Measurements from ENCODE around the gene SP3.

DNA sequence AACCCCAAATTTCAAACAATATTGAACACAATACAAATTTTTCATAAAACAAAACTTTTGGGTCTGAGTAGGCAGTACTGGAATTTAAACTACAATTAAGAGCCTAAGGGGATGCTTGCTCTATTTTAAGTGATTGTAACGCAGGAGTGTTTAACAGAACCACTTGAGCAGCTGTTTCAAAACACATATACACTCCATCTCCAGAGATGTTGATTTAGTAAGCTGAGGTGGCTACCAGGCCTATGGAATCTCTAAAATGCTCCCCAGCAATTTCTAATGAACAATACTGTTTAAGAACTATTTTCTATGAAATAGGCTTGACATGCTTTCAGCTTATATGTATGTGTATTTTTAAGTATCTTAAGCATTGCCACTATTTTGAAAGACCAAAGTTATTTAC, 58.5 kb downstream of the SP3 start:
- TF ChIP-seq, protein P1, sequence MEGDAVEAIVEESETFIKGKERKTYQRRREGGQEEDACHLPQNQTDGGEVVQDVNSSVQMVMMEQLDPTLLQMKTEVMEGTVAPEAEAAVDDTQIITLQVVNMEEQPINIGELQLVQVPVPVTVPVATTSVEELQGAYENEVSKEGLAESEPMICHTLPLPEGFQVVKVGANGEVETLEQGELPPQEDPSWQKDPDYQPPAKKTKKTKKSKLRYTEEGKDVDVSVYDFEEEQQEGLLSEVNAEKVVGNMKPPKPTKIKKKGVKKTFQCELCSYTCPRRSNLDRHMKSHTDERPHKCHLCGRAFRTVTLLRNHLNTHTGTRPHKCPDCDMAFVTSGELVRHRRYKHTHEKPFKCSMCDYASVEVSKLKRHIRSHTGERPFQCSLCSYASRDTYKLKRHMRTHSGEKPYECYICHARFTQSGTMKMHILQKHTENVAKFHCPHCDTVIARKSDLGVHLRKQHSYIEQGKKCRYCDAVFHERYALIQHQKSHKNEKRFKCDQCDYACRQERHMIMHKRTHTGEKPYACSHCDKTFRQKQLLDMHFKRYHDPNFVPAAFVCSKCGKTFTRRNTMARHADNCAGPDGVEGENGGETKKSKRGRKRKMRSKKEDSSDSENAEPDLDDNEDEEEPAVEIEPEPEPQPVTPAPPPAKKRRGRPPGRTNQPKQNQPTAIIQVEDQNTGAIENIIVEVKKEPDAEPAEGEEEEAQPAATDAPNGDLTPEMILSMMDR (IDR thresholded peaks at IDR 0.05): no peak
- TF ChIP-seq POLR2A (IDR thresholded peaks at IDR 0.05): no peak

Measured in body of pancreas (tissue), 4 donors.